ENCODE results near the gene RALA.

RALA gene

GRCh38 chr7:39614299-39614698 lies 9.1 kb upstream of the RALA start:
- no peak for DNase-seq (ENCODE audit: low spot score)

GRCh38 chr7:39615350-39615975 lies 7.9 kb upstream of the RALA start:
- DNase-seq (ENCODE audit: low spot score) = no peak

- DNase-seq (ENCODE audit: low spot score) = no peak
Observed at GRCh38 chr7:39616138-39616537, 7.2 kb upstream of the RALA start.

DNA sequence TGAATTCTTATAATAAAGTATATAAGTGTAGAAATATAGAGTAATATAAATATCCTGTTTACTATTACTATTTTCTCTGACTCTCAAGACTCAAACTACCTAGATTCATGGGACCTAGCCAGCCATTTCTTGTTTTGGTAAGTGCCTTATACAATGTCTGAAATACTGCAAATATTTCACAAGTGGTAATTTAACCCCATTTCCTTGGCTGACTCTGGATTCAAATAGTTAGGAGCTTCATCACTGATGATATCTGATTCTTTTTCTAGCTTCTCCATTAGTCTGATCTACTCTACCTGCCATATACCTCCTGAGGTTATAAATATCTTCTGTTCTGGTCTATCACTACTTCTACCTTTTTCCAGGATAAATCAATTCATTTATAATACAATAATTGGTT lies 6.4 kb upstream of the RALA start:
- no peak for DNase-seq (ENCODE audit: low spot score)

- no peak for DNase-seq (ENCODE audit: low spot score)
Observed at GRCh38 chr7:39618868-39619267, 4.5 kb upstream of the RALA start.

DNA sequence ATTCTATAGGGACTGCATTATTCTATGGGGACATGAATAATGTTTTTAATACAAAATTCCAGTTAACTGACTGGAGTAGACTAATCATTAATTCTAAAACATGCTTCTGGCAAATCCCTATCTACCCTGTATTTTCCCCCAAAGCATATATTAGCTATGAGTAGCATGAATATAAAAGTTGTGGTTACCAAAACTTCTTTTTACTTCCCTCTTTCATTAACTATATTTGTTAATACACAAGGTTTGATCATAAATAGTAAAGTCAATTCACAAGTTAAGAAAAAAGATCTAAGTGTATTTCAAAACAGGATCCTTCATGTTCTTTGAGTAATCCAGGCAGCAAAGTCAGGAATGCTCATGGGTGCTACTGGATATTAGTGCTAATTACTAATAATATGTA lies 2.9 kb upstream of the RALA start:
- no peak for DNase-seq (ENCODE audit: low spot score)

GRCh38 chr7:39621261-39621660 lies 2.1 kb upstream of the RALA start:
- no peak for DNase-seq (ENCODE audit: low spot score)

DNA sequence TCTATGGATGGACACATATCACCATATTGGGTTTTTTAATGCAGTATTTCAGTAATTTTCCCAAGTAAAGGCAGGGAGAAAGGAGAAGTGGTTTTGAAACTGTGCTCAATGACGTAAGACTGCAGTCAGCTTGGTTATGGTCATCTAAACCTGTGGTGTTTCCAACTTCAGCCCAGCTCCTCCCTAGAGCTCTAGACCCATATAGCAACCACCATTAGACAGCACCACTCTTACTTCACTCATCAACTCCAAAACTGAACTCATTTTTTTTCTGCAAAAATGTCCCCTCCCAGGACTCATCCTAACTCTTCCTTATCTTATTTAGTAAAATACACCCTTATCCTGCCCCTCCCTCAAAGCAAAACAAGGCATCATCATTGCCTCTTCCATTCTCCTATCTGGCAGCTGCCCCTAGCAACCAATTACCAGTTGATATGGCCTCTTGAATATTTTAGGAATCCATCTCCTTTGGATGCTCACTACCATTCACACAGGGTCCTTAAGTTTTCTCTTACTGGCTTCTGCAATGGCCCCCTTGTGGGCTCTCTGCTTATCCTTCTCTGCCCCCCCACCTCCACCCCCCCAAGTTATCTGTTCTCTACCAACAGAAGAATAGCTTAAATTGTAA lies 1.5 kb upstream of the RALA start:
- DNase-seq (ENCODE audit: low spot score) = no peak

DNA sequence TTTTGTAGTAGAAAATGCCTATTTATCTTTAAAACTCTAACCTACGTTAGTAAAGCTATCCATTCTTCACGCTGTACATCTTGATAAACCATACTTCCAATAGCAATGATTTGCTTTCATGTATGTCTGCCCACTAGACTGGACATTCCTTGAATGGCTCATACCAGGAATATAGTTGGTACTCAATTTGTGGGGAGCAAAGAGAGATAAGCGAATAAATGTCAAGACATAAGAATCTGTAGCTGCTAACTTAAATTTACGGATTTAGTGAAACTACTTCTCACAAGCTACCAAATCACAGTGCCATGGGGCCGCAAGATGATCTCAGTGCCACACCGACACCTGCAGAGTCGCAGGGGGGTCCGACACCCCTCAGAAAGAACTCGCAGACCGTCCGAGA lies 763 bp upstream of the RALA start:
- no peak for DNase-seq (ENCODE audit: low spot score)

- peak; percentile 54 for DNase-seq (ENCODE audit: low spot score)
Observed at GRCh38 chr7:39623732-39624441, 515 bp downstream of the RALA start.

- DNase-seq (ENCODE audit: low spot score) = peak; percentile 23
Observed at GRCh38 chr7:39624442-39624807, 1.1 kb downstream of the RALA start.

GRCh38 chr7:39624935-39625694 lies 1.7 kb downstream of the RALA start:
- no peak for DNase-seq (ENCODE audit: low spot score)

DNA sequence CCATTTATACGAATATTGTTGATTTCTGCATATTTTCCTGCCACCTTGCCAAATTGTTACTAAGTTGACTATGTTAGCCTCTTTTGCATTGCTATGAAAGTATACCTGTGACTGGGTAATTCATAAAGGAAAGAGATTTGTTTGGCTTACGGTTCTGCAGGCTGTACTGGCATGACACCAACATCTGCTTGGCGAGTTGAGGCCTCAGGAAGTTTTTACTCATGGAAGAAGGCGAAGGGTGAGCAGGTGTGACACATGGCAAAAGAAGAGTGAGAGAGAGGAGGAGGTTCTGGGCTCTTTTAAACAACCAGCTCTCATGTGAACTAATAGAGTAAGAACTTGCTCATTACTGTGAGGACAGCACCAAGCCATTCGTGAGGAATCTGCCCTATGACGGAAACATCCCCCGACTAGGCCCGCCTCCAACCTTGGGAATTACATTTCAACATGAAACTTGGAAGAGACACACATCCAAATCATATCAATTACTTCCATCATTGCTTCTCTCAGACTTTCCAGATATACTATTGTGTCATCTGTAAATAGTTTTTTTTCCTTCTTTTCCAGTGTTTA lies 8.4 kb downstream of the RALA start:
- DNase-seq (ENCODE audit: low spot score) = no peak

DNA sequence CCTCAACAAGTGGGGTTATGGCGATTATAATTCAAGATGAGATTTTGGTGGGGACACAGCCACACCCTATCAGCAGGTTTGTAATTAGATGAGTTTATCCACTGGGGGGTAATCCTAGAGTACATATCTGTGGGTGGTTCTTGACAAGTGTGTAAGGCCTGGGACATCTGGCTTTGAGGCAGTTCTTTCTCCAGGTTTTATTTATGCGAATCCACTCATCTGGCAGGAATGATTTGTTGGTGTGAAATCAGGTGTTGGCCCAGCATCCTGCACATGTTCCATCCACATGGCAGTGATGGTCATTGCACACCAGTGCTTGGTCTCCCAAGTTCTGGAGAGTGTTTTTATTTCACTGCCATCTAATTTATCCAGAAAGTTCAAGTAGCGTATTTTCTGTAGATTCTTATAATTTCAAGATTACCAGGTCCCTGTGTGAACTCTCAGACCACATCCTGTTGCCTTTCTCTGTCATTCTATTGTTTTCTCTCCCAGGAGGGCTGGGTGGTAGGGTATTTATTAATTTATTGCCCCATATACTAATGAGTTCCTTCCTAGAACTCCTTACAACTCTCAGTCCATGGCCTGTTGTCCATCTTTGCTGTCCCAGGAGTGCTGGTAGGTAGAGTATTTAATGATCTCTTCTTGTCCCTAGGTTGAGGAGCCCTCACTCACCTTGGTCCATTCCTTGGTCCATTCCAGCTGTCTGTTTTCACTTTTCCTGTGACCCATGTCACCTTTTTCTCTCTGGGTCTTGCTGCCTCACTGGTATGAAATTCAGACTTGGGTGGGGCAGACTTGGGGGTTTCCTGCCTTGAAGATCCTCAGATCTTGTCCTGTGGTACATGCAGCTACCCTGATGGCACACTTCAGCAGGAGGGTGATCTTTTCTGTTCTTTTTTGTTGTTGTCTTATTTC lies 10.4 kb downstream of the RALA start:
- no peak for DNase-seq (ENCODE audit: low spot score)

GRCh38 chr7:39634478-39634805 lies 11.1 kb downstream of the RALA start:
- DNase-seq (ENCODE audit: low spot score) = no peak

DNA sequence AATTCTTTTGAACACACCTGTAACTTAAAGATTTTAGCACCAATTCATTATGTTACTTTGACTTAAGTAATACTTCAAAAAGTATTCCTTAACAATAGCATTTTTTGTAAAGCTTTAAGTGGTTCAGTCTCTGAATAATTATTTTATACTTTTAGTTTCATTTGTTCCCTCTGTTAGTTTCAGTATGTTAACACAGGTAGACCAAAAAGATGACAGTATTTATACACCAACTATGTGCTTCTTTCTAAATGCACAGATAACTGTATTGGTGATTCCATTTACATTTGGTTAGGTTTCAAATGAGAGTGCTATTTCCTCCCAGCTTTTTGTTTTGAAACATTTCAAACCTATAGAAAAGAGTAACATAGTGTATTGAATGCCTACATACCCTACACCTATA lies 14.0 kb downstream of the RALA start:
- DNase-seq (ENCODE audit: low spot score) = no peak

- no peak for DNase-seq (ENCODE audit: low spot score)
Observed at GRCh38 chr7:39637963-39638485, 14.7 kb downstream of the RALA start.

GRCh38 chr7:39642896-39643295 lies 19.5 kb downstream of the RALA start:
- no peak for DNase-seq (ENCODE audit: low spot score)

- no peak for DNase-seq (ENCODE audit: low spot score)
Observed at GRCh38 chr7:39644170-39644569, 20.8 kb downstream of the RALA start.

DNA sequence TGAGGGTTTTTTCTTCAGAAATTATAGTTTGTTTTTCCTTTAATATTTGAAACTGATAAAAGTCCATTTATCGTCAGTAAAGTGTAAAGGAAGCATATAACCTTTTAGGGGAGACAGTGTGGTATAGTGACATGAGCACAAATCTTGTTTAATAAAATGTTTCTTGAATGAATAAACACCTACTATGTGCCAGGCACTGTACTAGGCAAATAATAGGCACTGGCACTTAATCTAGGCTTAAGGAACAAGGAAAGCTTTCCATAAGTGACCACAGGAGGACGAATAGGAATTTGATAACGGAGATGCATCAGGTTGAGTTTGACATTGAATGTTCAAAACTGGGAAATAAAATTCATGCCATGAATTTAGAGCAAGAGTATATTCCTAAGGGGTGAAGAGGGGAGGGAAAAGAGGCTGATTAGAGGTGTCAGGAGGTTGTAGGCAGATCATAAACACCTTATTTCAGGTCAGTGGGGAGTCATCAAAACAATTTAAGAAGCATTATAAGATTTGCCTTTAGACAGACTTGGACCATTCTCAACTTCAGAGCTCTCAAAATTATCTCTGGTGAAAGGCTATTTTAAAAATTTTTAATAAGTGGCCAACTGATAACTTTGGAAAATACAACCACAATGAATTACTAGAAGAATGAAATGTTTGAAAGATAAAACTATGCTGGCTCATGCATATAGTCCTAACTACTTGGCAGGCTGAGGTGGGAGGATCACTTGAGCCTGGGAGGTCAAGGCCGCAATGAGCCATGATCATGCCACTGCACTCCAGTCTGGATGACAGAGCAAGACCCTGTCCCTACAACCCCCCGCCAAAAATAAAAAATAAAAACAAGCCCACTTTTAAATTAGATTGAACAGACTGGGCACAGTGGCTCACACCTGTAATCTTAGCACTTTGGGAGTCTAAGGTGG lies 22.4 kb downstream of the RALA start:
- DNase-seq (ENCODE audit: low spot score) = no peak

All from iPS-NIHi11 (cell line).